Tibial nerve (tissue), 4 donors: ENCODE measurements around the gene RAB11FIP3.

Experiments
- EP300 ChIP-seq, 2 donors: sonication (generic); formaldehyde crosslinking; IDR thresholded peaks; one replicate each; pipeline ENCODE4 v1.6.1; 2017; ENCODE audit warnings: antibody characterized with exemption in 2 of 2, mild to moderate bottlenecking in 1 of 2
- POLR2A ChIP-seq, 2 donors: fragments of 450-650 bp; IDR thresholded peaks; one replicate each; pipeline ENCODE4 v1.6.1; 2017; ENCODE audit warnings: antibody characterized with exemption in 2 of 2, mild to moderate bottlenecking in 2 of 2, moderate library complexity in 2 of 2
- TF ChIP-seq, protein P1 (sequence below), 5 experiments: fragments of 200-600 bp in 3 of 5; fragments of 450-650 bp in 2 of 5; sonication (generic) in 3 of 5; IDR thresholded peaks; one replicate each; pipeline ENCODE4 v1.5.1; 2016 to 2019; ENCODE audit warnings: antibody characterized with exemption in 5 of 5, mild to moderate bottlenecking in 3 of 5, moderate library complexity in 2 of 5

DNA sequence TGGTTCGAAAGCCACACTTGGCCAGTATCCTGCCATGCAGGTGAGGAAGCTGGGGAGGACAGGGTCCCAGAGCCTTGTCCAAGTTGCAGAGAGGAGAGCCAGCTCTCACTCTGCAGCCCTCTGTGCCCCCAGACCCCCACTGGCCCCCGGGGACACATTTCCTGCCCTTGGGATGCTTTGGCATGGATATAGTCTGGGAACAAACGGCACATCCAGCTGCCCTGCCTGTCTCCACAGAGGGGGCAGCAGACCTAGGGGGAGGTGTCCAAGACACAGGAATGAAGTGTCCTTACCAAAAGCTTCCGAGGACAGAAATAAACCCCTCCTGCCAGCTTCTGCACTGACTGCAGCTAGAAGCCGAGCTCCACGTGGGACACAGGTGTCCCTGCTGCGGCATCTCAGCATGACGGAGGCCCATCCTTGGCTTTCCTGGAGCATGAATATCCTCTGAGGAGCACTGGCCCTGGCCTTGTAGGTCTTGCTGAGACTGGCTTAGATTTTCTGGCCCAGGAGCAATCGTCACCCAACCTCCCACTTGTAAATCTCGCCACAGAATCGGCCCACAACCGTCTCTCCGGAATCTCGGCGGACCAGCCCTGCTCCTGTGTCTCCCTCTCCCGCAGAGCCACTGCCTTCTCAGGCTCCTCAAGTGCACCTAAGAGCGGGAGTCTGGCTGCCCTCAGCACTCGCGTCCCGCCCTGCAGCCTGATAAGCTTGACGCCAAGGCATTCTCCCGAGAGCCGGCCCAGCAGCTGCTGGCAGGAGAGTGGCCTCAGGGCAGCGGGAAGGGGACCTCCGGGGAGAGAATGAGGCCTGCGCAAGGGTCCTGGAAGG lies 100.9 kb downstream of the RAB11FIP3 start:
- TF ChIP-seq, protein P1, sequence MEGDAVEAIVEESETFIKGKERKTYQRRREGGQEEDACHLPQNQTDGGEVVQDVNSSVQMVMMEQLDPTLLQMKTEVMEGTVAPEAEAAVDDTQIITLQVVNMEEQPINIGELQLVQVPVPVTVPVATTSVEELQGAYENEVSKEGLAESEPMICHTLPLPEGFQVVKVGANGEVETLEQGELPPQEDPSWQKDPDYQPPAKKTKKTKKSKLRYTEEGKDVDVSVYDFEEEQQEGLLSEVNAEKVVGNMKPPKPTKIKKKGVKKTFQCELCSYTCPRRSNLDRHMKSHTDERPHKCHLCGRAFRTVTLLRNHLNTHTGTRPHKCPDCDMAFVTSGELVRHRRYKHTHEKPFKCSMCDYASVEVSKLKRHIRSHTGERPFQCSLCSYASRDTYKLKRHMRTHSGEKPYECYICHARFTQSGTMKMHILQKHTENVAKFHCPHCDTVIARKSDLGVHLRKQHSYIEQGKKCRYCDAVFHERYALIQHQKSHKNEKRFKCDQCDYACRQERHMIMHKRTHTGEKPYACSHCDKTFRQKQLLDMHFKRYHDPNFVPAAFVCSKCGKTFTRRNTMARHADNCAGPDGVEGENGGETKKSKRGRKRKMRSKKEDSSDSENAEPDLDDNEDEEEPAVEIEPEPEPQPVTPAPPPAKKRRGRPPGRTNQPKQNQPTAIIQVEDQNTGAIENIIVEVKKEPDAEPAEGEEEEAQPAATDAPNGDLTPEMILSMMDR (IDR thresholded peaks at IDR 0.05) = no peak
- TF ChIP-seq EP300 (IDR thresholded peaks at IDR 0.05) = no peak
- TF ChIP-seq POLR2A (IDR thresholded peaks at IDR 0.05) = no peak
